ENCODE data around the gene PPIL6. TPM values are rescaled to one million over a fixed set of nuclear protein-coding genes. Genes with fewer than 3 reads are reported as not detected.
A peak's percentile ranks its signal among the peaks of the same experiment; 100 is the strongest.

PPIL6 gene
- total and polyA plus RNA-seq, 2 experiments from 2014 or later, result 1.7 TPM

DNA sequence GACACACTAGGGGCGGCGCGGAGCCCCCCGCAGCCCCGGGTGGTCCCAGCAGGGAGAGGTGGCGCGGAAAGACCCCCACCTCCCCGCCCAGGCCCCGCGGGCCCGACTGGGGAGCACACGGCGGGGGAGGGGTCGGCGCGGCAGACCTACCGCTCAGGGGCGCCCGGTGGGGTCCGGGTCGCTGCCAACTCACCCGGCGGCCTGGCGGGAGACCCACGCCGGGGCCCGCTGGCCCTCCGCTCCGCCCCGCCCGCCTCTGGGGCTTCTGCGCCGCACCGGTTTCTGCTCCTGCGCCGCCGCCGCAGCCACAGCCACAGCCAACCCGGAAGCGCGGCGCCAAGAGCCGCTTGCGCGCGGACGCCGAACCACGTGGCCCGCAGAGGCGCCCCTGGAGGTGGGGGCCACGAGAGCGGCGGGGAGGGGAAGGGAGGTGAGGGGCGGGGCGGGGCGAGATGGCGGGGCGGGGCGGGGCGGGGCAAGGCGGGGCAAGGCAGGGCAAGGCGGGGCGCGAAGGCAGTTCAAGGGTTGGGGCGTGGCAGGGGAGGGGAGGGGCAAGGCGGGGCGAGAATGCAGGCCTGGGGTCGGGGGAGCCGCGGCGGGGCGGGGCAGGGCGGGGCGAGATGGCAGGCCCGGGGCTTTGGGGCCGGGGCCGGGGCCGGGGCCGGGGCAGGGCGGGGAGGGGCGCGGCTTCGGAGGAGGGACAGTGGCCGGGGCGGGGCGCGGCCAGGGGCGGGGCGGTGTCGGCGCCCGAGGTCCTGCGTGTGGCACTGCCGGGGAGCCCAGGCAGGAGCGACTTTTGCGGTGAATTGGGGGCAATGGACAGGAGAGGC, 42.7 kb upstream of the PPIL6 start, which contains the start of gene ZBTB24:
ZBTB24 (minus strand) TSS at position 315 of the 830 bp plus-strand sequence. CDS start 1,193 bp downstream, outside the sequence.
- no peaks in the 10 kb centered on the region for H3K9me2 ChIP-seq (ENCODE audit: insufficient read depth)
- no peaks in the 10 kb centered on the region for H3K9me3 Mint-ChIP-seq

More for the DNA sequence above, 42.7 kb upstream of the PPIL6 start, which contains the start of gene ZBTB24:
- Mint-ChIP-seq H3K36me3 (ENCODE audit: low read depth) (peaks cover 39% of the 10 kb centered on the region), H3K4me3 (peak within 1 kb of the TSS; percentile 98), H3K27ac (peak within 1 kb of the TSS; percentile 95), H3K4me1 (peaks cover 49% of the 10 kb centered on the region), H3K27me3 (ENCODE audit: insufficient read depth, low read depth, poor library complexity) (peaks cover 2% of the 10 kb centered on the region)
- ATAC-seq, result peak; percentile 88
- Histone ChIP-seq H3F3A (replicated peaks; ENCODE audit: low read depth) (no peaks in the 10 kb centered on the region), H3K79me2 (replicated peaks; ENCODE audit: insufficient read depth) (peaks cover 47% of the 10 kb centered on the region), H3K4me3 (peak within 1 kb of the TSS; percentile 75), H2AFZ (peak within 1 kb of the TSS; percentile 86), H3K27ac (ENCODE audit: low read depth) (peak within 1 kb of the TSS; percentile 60; the same call in 1 of the 2 replicates), H3K27me3 (ENCODE audit: insufficient read depth) (no peaks in the 10 kb centered on the region), H3K36me3 (ENCODE audit: insufficient read depth) (peaks cover 23% of the 10 kb centered on the region; the same call in 1 of the 2 replicates), H3K4me2 (peak within 1 kb of the TSS; percentile 85), H3K4me1 (ENCODE audit: insufficient read depth) (peaks cover 43% of the 10 kb centered on the region), H4K20me1 (replicated peaks; ENCODE audit: insufficient read depth) (peaks cover 30% of the 10 kb centered on the region)
- TF ChIP-seq NANOG (IDR thresholded peaks at IDR 0.05; ENCODE audit: borderline replicate concordance), result no peak
- TF ChIP-seq EZH2 (IDR thresholded peaks at IDR 0.05; ENCODE audit: low read depth, unreplicated experiment), result no peak
- no peak for TF ChIP-seq EZH2phosphoT487 (IDR thresholded peaks at IDR 0.05; ENCODE audit: unreplicated experiment)
- TF ChIP-seq, protein P1, sequence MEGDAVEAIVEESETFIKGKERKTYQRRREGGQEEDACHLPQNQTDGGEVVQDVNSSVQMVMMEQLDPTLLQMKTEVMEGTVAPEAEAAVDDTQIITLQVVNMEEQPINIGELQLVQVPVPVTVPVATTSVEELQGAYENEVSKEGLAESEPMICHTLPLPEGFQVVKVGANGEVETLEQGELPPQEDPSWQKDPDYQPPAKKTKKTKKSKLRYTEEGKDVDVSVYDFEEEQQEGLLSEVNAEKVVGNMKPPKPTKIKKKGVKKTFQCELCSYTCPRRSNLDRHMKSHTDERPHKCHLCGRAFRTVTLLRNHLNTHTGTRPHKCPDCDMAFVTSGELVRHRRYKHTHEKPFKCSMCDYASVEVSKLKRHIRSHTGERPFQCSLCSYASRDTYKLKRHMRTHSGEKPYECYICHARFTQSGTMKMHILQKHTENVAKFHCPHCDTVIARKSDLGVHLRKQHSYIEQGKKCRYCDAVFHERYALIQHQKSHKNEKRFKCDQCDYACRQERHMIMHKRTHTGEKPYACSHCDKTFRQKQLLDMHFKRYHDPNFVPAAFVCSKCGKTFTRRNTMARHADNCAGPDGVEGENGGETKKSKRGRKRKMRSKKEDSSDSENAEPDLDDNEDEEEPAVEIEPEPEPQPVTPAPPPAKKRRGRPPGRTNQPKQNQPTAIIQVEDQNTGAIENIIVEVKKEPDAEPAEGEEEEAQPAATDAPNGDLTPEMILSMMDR (conservative IDR thresholded peaks at IDR 0.05; ENCODE audit: low read depth in 2 of 2), result no peak
- TF ChIP-seq, protein P2, sequence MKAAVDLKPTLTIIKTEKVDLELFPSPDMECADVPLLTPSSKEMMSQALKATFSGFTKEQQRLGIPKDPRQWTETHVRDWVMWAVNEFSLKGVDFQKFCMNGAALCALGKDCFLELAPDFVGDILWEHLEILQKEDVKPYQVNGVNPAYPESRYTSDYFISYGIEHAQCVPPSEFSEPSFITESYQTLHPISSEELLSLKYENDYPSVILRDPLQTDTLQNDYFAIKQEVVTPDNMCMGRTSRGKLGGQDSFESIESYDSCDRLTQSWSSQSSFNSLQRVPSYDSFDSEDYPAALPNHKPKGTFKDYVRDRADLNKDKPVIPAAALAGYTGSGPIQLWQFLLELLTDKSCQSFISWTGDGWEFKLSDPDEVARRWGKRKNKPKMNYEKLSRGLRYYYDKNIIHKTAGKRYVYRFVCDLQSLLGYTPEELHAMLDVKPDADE (IDR thresholded peaks at IDR 0.05), result peak; percentile 24; the same call in 1 of the 2 replicates
- no peak for TF ChIP-seq ZNF114 (CRISPR knock-in tag; IDR thresholded peaks at IDR 0.05)
- TF ChIP-seq JUNB (IDR thresholded peaks at IDR 0.05; ENCODE audit: unreplicated experiment), result no peak
- TF ChIP-seq STAT1 (IDR thresholded peaks at IDR 0.05; ENCODE audit: unreplicated experiment), result no peak
- TF ChIP-seq, protein P3, sequence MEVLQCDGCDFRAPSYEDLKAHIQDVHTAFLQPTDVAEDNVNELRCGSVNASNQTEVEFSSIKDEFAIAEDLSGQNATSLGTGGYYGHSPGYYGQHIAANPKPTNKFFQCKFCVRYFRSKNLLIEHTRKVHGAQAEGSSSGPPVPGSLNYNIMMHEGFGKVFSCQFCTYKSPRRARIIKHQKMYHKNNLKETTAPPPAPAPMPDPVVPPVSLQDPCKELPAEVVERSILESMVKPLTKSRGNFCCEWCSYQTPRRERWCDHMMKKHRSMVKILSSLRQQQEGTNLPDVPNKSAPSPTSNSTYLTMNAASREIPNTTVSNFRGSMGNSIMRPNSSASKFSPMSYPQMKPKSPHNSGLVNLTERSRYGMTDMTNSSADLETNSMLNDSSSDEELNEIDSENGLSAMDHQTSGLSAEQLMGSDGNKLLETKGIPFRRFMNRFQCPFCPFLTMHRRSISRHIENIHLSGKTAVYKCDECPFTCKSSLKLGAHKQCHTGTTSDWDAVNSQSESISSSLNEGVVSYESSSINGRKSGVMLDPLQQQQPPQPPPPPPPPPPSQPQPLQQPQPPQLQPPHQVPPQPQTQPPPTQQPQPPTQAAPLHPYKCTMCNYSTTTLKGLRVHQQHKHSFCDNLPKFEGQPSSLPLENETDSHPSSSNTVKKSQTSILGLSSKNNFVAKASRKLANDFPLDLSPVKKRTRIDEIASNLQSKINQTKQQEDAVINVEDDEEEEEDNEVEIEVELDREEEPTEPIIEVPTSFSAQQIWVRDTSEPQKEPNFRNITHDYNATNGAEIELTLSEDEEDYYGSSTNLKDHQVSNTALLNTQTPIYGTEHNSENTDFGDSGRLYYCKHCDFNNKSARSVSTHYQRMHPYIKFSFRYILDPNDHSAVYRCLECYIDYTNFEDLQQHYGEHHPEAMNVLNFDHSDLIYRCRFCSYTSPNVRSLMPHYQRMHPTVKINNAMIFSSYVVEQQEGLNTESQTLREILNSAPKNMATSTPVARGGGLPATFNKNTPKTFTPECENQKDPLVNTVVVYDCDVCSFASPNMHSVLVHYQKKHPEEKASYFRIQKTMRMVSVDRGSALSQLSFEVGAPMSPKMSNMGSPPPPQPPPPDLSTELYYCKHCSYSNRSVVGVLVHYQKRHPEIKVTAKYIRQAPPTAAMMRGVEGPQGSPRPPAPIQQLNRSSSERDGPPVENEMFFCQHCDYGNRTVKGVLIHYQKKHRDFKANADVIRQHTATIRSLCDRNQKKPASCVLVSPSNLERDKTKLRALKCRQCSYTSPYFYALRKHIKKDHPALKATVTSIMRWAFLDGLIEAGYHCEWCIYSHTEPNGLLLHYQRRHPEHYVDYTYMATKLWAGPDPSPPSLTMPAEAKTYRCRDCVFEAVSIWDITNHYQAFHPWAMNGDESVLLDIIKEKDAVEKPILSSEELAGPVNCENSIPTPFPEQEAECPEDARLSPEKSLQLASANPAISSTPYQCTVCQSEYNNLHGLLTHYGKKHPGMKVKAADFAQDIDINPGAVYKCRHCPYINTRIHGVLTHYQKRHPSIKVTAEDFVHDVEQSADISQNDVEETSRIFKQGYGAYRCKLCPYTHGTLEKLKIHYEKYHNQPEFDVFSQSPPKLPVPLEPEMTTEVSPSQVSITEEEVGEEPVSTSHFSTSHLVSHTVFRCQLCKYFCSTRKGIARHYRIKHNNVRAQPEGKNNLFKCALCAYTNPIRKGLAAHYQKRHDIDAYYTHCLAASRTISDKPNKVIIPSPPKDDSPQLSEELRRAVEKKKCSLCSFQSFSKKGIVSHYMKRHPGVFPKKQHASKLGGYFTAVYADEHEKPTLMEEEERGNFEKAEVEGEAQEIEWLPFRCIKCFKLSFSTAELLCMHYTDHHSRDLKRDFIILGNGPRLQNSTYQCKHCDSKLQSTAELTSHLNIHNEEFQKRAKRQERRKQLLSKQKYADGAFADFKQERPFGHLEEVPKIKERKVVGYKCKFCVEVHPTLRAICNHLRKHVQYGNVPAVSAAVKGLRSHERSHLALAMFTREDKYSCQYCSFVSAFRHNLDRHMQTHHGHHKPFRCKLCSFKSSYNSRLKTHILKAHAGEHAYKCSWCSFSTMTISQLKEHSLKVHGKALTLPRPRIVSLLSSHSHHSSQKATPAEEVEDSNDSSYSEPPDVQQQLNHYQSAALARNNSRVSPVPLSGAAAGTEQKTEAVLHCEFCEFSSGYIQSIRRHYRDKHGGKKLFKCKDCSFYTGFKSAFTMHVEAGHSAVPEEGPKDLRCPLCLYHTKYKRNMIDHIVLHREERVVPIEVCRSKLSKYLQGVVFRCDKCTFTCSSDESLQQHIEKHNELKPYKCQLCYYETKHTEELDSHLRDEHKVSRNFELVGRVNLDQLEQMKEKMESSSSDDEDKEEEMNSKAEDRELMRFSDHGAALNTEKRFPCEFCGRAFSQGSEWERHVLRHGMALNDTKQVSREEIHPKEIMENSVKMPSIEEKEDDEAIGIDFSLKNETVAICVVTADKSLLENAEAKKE (CRISPR knock-in tag; IDR thresholded peaks at IDR 0.05), result no peak
- peak; percentile 65 for TF ChIP-seq POLR2AphosphoS5 (IDR thresholded peaks at IDR 0.05; ENCODE audit: low read depth)
- TF ChIP-seq, protein P4, sequence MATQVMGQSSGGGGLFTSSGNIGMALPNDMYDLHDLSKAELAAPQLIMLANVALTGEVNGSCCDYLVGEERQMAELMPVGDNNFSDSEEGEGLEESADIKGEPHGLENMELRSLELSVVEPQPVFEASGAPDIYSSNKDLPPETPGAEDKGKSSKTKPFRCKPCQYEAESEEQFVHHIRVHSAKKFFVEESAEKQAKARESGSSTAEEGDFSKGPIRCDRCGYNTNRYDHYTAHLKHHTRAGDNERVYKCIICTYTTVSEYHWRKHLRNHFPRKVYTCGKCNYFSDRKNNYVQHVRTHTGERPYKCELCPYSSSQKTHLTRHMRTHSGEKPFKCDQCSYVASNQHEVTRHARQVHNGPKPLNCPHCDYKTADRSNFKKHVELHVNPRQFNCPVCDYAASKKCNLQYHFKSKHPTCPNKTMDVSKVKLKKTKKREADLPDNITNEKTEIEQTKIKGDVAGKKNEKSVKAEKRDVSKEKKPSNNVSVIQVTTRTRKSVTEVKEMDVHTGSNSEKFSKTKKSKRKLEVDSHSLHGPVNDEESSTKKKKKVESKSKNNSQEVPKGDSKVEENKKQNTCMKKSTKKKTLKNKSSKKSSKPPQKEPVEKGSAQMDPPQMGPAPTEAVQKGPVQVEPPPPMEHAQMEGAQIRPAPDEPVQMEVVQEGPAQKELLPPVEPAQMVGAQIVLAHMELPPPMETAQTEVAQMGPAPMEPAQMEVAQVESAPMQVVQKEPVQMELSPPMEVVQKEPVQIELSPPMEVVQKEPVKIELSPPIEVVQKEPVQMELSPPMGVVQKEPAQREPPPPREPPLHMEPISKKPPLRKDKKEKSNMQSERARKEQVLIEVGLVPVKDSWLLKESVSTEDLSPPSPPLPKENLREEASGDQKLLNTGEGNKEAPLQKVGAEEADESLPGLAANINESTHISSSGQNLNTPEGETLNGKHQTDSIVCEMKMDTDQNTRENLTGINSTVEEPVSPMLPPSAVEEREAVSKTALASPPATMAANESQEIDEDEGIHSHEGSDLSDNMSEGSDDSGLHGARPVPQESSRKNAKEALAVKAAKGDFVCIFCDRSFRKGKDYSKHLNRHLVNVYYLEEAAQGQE (IDR thresholded peaks at IDR 0.05; ENCODE audit: unreplicated experiment), result no peak
- peak; percentile 94 for DNase-seq (ENCODE audit: low spot score)
